ENCODE measurements around the gene PABPC3. TPM values are rescaled to one million over a fixed set of nuclear protein-coding genes. Genes with fewer than 3 reads are reported as not detected.

PABPC3 gene
- total and polyA plus RNA-seq, 2 donors (not counting 3 experiments of a cell fraction or from before 2014, with no cell fraction given): 0.07 to 0.31 TPM

DNA sequence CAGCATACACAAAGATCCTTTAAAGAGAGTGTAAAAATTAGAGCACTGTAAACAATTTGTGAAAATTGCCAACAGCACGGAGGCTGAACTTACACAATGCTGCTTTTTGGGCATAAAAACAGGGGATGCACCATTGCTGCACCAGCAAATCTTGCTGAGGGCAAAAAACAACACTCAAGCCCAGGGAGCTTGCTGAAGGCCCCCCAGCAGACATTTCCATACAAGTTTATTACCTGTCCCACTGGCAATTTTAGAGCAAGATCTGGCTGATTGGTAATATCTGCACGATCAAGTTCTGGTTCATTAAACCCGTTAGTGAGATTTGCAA is 41.8 kb downstream of the PABPC3 start:
- Histone ChIP-seq H3K4me3 (replicated peaks in 1 of 3; ENCODE audit: insufficient read depth in 1 of 3, low read depth in 1 of 3, low read length in 3 of 3) (no peak overlapping the region), H4K20me1 (replicated peaks; ENCODE audit: control insufficient read depth, extremely low read depth, insufficient read depth, low read length) (no peaks in the 10 kb centered on the region), H3K27ac (ENCODE audit: insufficient read depth, low read depth, low read length) (no peak overlapping the region), H3K9ac (replicated peaks; ENCODE audit: extremely low read depth, insufficient read depth, low read length) (no peak overlapping the region), H3K9me3 (replicated peaks; ENCODE audit: control insufficient read depth, insufficient read depth, low read length) (no peaks in the 10 kb centered on the region), H3K36me3 (ENCODE audit: control insufficient read depth in 2 of 2, extremely low read depth in 1 of 2, insufficient read depth in 2 of 2, low read length in 2 of 2) (no peaks in the 10 kb centered on the region), H2AFZ (ENCODE audit: low read depth, low read length) (no peak overlapping the region), H3K27me3 (ENCODE audit: control insufficient read depth in 2 of 2, insufficient read depth in 2 of 2, low read length in 2 of 2) (peaks cover 12 to 13% of the 10 kb centered on the region in 2 experiments), H3K79me2 (ENCODE audit: control insufficient read depth, insufficient read depth, low read length) (no peaks in the 10 kb centered on the region), H3K9me1 (replicated peaks; ENCODE audit: control insufficient read depth, extremely low read depth, insufficient read depth, low read length) (no peaks in the 10 kb centered on the region), H3K4me2 (ENCODE audit: insufficient read depth, low read length) (no peak overlapping the region), H3K4me1 (ENCODE audit: control insufficient read depth, extremely low read depth, insufficient read depth, low read length) (no peaks in the 10 kb centered on the region)
- intact Hi-C loops (cut with micrococcal nuclease) (no loop called here), dilution Hi-C loops (cut with MboI; ENCODE audit: extremely low pct_ligation_motif_present, low sequenced_read_pairs) (no loop called here)
- FAIRE-seq (peak; percentile 12), DNase-seq (ENCODE audit: low read depth, low spot score) (no peak)
- TF ChIP-seq, protein P1, sequence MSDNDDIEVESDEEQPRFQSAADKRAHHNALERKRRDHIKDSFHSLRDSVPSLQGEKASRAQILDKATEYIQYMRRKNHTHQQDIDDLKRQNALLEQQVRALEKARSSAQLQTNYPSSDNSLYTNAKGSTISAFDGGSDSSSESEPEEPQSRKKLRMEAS (IDR thresholded peaks at IDR 0.05; ENCODE audit: insufficient read depth, insufficient read length): no peak
- TF ChIP-seq EZH2 (IDR thresholded peaks at IDR 0.05; ENCODE audit: borderline replicate concordance, low read depth, low read length, severe bottlenecking) (no peak), POLR2AphosphoS5 (IDR thresholded peaks at IDR 0.05; ENCODE audit: insufficient read depth, low read depth, low read length) (no peak), GATA2 (IDR thresholded peaks at IDR 0.05; ENCODE audit: insufficient read depth, insufficient read length, low read depth, low read length) (no peak), CTCF (IDR thresholded peaks at IDR 0.05; ENCODE audit: extremely low read depth in 1 of 2, insufficient read depth in 1 of 2, low read depth in 1 of 2, low read length in 2 of 2) (no peak), MYC (IDR thresholded peaks at IDR 0.05; ENCODE audit: low read depth, low read length) (no peak), JUN (IDR thresholded peaks at IDR 0.05; ENCODE audit: borderline replicate concordance, insufficient read depth, insufficient read length, low read depth) (no peak), POLR2A (IDR thresholded peaks at IDR 0.05; ENCODE audit: low read depth, low read length) (no peak), FOS (IDR thresholded peaks at IDR 0.05; ENCODE audit: borderline replicate concordance, insufficient read depth, low read length) (no peak)
- BruUV-seq (replicated peaks): no TSS peak
- CTCF ChIA-PET: no interaction called here
- POLR2A ChIA-PET: no interaction called here

Data from endothelial cell of umbilical vein (primary cell).